SK-N-MC (cell line): ENCODE results near the gene LPAR1.
"Not testable (repeated sequence)": the region's sequence is repeated elsewhere in the genome, so short reads cannot be mapped to it uniquely, and the experiment has no call there.

ENCODE experiments used
- DNase-seq: peaks from one replicate; pipeline ENCODE4 v3.0.0-alpha.2; 2011; ENCODE audit warnings: low read depth, low spot score
- H3K27ac ChIP-seq: fragments of 200-600 bp; sonication (generic); 2 replicates; pipeline ENCODE4 v1.5.1; 2016; ENCODE audit warnings: mixed run types
- H3K36me3 ChIP-seq: fragments of 200-600 bp; sonication (generic); 2 replicates; pipeline ENCODE4 v1.6.1; 2017; ENCODE audit warnings: antibody characterized with exemption, low read length, mixed read lengths; ENCODE audit not compliant: insufficient read depth
- H3K4me3 ChIP-seq: fragments of 200-600 bp; sonication (generic); 2 replicates; pipeline ENCODE4 v1.5.1; 2016
- H3K9ac ChIP-seq: fragments of 200-600 bp; sonication (generic); 2 replicates; pipeline ENCODE4 v1.8.0; 2017; ENCODE audit warnings: mixed run types, mixed read lengths; ENCODE audit not compliant: insufficient read length
- H3K9me3 ChIP-seq: fragments of 200-600 bp; sonication (generic); 2 replicates; pipeline ENCODE4 v1.6.1; 2017; ENCODE audit warnings: low read depth, mild to moderate bottlenecking, antibody characterized with exemption, low read length, moderate library complexity, mixed read lengths
- EZH2 ChIP-seq: fragments of 200-600 bp; sonication (generic); IDR thresholded peaks from one replicate; pipeline ENCODE4 v1.6.1; 2017; ENCODE audit warnings: antibody characterized with exemption
- FOXP2 ChIP-seq: optimal IDR thresholded peaks from 2 replicates; pipeline ENCODE3; 2011; ENCODE audit warnings: mild to moderate bottlenecking, moderate library complexity; ENCODE audit not compliant: insufficient read depth; ENCODE audit errors: extremely low read length, control extremely low read depth
- POLR2AphosphoS5 ChIP-seq: IDR thresholded peaks from 2 replicates; pipeline ENCODE4 v1.6.1; 2012; ENCODE audit warnings: mild to moderate bottlenecking, low read depth, low read length, borderline replicate concordance

LPAR1 gene

DNA sequence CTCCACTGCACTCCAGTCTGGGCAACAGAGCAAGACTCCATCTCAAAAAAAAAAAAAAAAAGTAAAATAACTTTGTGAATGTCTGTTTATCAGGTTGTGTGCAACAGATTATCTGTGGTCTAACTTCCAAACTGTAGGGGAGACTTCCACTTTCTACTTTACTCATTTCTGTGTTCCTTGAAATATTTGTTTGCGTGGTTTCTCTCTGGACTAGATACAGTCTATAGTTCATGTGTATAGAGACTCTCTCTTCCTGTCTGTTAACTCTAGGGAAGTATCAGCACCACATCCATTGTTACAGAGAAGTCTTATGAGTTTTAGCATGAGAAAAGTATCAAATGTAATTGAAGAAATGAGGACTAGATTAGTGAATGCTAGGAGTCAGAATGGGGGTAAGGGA lies 168.3 kb downstream of the LPAR1 start:
- H3K36me3 ChIP-seq, result peaks cover 13% of the 10 kb centered on the region
- no peaks in the 10 kb centered on the region for H3K9me3 ChIP-seq
- no peak for TF ChIP-seq FOXP2
- TF ChIP-seq EZH2, result no peak
- no peak overlapping the region for H3K4me3 ChIP-seq
- DNase-seq, result no peak
- no peak overlapping the region for H3K27ac ChIP-seq
- H3K9ac ChIP-seq, result no peak overlapping the region

DNA sequence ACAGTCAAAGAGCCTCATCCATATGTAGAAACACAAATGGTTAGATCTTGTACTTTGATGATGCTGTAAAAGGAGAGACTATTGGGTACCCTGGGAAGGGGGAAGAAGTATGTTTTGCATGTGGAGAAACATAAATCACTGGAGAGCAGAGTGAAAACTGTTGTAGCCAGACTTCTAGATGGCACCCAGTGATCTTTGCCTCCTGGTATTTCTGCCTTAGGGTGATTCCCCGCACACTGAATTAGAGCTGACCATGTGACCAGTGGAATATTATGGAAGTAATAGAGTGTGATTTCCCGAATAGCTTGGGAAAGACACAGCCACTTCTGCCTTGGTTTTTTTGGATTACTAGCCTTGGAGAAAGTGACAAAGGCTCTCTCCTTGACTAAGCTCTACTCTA lies 174.3 kb downstream of the LPAR1 start:
- Histone ChIP-seq H3K4me3 (no peak overlapping the region), H3K9ac (no peak overlapping the region), H3K36me3 (no peaks in the 10 kb centered on the region), H3K9me3 (no peaks in the 10 kb centered on the region; the same call in 1 of the 2 replicates), H3K27ac (no peak overlapping the region)
- TF ChIP-seq POLR2AphosphoS5, result no peak
- no peak for TF ChIP-seq EZH2
- no peak for TF ChIP-seq FOXP2
- DNase-seq, result no peak

DNA sequence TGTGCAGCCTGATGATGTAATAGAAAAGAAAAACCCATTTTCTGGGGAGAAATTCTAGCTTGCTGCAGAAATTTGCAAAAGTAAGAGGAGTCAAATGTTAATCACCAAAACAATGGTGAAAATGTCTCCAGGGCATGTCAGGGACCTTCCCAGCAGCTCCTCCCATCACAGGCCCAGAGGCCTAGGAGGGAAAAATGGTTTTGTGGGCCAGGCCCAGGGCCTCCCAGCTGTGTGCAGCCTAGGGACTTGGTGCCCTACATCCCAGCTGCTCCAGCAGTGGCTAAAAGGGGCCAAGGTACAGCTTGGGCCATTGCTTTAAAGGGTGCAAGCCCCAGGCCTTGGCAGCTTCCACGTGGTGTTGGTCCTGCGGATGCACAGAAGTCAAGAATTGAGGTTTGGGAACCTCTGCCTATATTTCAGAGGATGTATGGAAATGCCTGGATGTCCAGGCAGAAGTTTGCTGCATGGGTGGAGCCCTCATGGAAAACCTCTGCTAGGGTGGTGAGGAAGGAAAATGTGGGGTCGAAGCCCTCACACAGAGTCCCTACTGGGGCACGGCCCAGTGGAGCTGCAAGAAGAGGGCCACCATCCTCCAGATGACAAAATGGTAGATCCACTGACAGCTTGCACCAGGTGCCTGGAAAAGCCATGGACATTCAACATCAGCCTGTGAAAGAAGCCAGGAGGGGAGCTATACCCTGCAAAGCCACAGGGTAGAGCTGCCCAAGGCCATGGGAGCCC lies 176.7 kb downstream of the LPAR1 start:
- H3K4me3 ChIP-seq, H3K36me3 ChIP-seq, H3K27ac ChIP-seq, H3K9ac ChIP-seq, H3K9me3 ChIP-seq, DNase-seq: not testable (repeated sequence)

DNA sequence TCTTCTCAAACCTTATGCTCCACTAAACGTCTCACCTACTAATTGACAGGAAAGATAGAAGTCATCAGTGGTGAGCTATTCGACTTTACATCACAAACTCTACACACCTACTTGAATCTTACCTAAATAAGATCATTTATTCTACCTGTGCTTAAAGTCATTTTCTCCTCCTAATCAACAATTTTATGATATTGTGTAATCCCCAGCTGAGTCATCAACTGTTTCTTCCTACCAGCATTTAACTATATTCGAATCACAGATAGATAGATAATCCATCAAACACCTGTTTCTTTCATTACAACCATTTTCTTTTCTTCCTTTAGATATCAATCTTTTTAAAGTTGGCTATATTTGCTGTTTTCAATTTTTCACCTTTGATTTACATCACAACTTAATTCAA lies 181.5 kb downstream of the LPAR1 start:
- DNase-seq, result no peak
- H3K36me3 ChIP-seq, result no peaks in the 10 kb centered on the region
- H3K9me3 ChIP-seq, result peaks cover 4% of the 10 kb centered on the region; the same call in 1 of the 2 replicates
- no peak overlapping the region for H3K9ac ChIP-seq
- H3K27ac ChIP-seq, result no peak overlapping the region
- no peak for TF ChIP-seq FOXP2
- no peak for TF ChIP-seq EZH2
- no peak for TF ChIP-seq POLR2AphosphoS5
- no peak overlapping the region for H3K4me3 ChIP-seq

DNA sequence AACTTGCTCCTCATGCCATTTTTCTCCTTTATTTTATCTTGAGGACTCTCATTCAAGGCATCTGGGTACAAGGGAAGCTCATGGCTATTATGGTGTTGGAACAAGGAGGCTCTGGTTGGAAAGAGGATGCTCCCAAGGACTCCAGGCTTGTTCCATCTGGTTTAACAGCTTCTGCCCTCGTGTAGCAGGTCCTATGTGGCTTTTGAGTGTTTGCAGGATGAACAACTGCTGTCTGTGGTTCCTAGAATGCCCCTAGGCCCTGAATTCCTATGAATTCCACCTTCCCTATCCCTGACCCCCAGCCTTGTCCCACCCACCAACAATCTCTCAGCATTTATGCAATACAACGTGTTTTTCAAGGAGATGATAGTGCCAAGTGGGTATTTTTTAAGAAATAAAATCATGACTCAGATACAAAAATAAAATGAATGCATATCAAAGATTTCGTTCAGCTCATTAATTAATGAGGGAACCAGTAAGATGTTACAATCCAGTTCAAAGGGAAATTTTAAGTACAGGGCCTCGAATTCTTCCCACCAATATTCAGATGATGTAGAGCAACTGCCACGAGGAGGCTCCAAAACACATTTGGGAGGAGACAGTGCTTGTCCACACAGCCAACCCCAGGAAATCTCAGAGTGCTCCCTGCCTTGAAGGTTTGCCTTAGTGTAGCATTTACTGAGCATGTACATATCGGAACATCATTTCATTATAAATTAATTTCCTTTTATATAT lies 187.7 kb downstream of the LPAR1 start:
- Histone ChIP-seq H3K27ac (no peak overlapping the region), H3K9ac (no peak overlapping the region), H3K36me3 (no peaks in the 10 kb centered on the region), H3K9me3 (no peaks in the 10 kb centered on the region), H3K4me3 (no peak overlapping the region)
- TF ChIP-seq POLR2AphosphoS5, result no peak
- TF ChIP-seq FOXP2, result no peak
- no peak for TF ChIP-seq EZH2
- DNase-seq, result no peak

DNA sequence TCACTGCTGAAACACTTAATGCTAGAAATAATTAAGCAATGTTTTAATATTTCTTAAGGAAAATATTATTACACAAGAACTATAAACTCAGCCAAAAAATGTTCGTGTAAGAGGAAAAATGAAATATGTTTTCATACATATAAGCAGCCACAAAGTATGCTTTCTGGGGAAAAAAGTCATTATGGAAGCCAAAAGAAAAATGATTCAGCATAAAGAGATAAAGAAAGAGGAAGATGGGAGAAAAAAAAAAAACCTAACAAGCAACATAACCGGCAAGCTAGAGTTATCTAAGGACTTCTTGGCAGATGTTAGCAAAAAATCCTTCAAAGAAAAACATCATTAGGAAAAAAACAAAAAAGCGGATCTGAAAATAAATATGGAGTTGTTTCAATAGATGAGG lies 190.6 kb downstream of the LPAR1 start:
- H3K27ac ChIP-seq, result peak overlapping the region; percentile 93
- peak; percentile 55 for DNase-seq
- H3K4me3 ChIP-seq, result peak overlapping the region; percentile 59
- no peaks in the 10 kb centered on the region for H3K36me3 ChIP-seq
- no peaks in the 10 kb centered on the region for H3K9me3 ChIP-seq
- TF ChIP-seq FOXP2, result no peak
- no peak for TF ChIP-seq POLR2AphosphoS5
- no peak for TF ChIP-seq EZH2
- H3K9ac ChIP-seq, result peak overlapping the region; percentile 53

DNA sequence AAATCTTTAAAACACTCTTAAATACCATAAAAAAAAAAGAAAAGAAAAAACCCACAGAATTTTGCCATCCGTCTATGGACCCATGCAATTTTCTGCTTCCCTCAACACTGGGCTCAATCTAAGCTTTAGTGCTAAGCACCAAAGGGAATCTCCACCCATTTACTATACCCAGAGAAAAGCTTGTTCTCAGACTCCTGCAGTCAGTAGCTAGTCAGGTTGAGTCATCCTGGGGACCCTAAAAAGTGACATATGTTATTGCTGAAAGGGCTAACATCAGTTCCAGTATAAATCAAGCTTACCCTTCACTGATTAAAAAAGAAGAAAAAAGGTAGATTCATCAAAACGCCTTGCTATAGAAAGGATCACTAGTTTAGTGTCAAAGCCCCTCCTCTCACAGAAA lies 192.1 kb downstream of the LPAR1 start:
- Histone ChIP-seq H3K4me3 (no peak overlapping the region), H3K27ac (peak overlapping the region; percentile 93; the same call in 1 of the 2 replicates), H3K36me3 (no peaks in the 10 kb centered on the region), H3K9ac (no peak overlapping the region), H3K9me3 (no peaks in the 10 kb centered on the region)
- DNase-seq, result no peak
- TF ChIP-seq FOXP2 (no peak), EZH2 (no peak), POLR2AphosphoS5 (no peak)

DNA sequence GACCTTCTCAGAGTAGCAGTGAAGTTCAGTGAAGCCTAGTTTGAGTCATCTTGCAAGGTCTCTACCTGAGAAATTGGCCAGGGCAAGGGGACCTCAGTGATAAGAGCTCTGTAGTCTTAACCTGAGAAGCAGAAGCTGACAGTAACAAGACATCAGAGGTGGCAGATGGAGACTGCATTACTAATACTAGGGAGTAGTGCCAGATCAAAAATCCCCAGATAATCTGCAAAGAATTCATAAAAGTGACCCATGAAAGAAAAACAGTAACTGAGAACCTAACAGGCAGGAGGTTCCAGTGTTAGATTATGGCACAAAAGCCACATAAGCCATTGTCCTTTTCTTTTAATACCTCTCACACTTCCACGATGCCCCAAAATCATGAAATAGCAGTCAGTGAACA lies 194.1 kb downstream of the LPAR1 start:
- no peak overlapping the region for H3K27ac ChIP-seq
- TF ChIP-seq EZH2 (no peak), FOXP2 (no peak), POLR2AphosphoS5 (no peak)
- H3K4me3 ChIP-seq, result no peak overlapping the region
- no peak overlapping the region for H3K9ac ChIP-seq
- no peak for DNase-seq
- H3K36me3 ChIP-seq, result no peaks in the 10 kb centered on the region
- no peaks in the 10 kb centered on the region for H3K9me3 ChIP-seq
